MM.1S (cell line): ENCODE data around the gene FANCM.
"Not testable (repeated sequence)": the region's sequence is repeated elsewhere in the genome, so short reads cannot be mapped to it uniquely, and the experiment has no call there.

Experiments
- DNase-seq: peaks from one replicate; pipeline ENCODE4 v3.0.0-alpha.2; 2015
- H2AFZ ChIP-seq: fragments of 300-600 bp; sonication (generic); 2 replicates; pipeline ENCODE4 v1.6.0; 2016; ENCODE audit warnings: antibody characterized with exemption, low read length
- H3F3A ChIP-seq: fragments of 300-600 bp; sonication (generic); 2 replicates; pipeline ENCODE4 v1.6.1; 2016; ENCODE audit warnings: mild to moderate bottlenecking, antibody characterized with exemption, low read length, moderate library complexity, mixed read lengths; ENCODE audit not compliant: insufficient read depth
- H3K27ac ChIP-seq: fragments of 300-600 bp; sonication (generic); 2 replicates; pipeline ENCODE4 v1.5.1; 2016; ENCODE audit warnings: mild to moderate bottlenecking, low read length
- H3K27me3 ChIP-seq: fragments of 300-600 bp; sonication (generic); replicated peaks from 2 replicates; pipeline ENCODE4 v1.6.0; 2016; ENCODE audit warnings: low read length; ENCODE audit not compliant: insufficient read depth
- H3K36me3 ChIP-seq: fragments of 300-600 bp; sonication (generic); replicated peaks from 2 replicates; pipeline ENCODE4 v1.6.1; 2016; ENCODE audit warnings: mild to moderate bottlenecking, low read length, mixed read lengths; ENCODE audit not compliant: insufficient read depth
- H3K4me1 ChIP-seq: fragments of 300-600 bp; sonication (generic); 2 replicates; pipeline ENCODE4 v1.6.1; 2016; ENCODE audit warnings: low read length, mixed read lengths
- H3K4me2 ChIP-seq: fragments of 300-600 bp; sonication (generic); 2 replicates; pipeline ENCODE4 v1.6.0; 2016; ENCODE audit warnings: low read depth, low read length
- H3K4me3 ChIP-seq: fragments of 300-600 bp; sonication (generic); 2 replicates; pipeline ENCODE4 v1.5.1; 2016; ENCODE audit warnings: low read length, mixed read lengths
- H3K79me2 ChIP-seq: fragments of 300-600 bp; sonication (generic); 2 replicates; pipeline ENCODE4 v1.6.1; 2016; ENCODE audit warnings: mixed run types, low read length, mixed read lengths
- H3K9ac ChIP-seq: fragments of 300-600 bp; sonication (generic); 2 replicates; pipeline ENCODE4 v1.6.1; 2016; ENCODE audit warnings: low read length, mixed read lengths
- H3K9me2 ChIP-seq: fragments of 300-600 bp; sonication (generic); replicated peaks from 2 replicates; pipeline ENCODE4 v1.6.1; 2016; ENCODE audit warnings: mild to moderate bottlenecking, low read length, mixed read lengths; ENCODE audit not compliant: insufficient read depth
- H3K9me3 ChIP-seq: fragments of 300-600 bp; sonication (generic); replicated peaks from 2 replicates; pipeline ENCODE4 v1.6.1; 2016; ENCODE audit warnings: mild to moderate bottlenecking, low read length, mixed read lengths; ENCODE audit not compliant: insufficient read depth
- H4K20me1 ChIP-seq: fragments of 300-600 bp; sonication (generic); 2 replicates; pipeline ENCODE4 v1.6.1; 2016; ENCODE audit warnings: mild to moderate bottlenecking, low read length, moderate library complexity, mixed read lengths; ENCODE audit not compliant: insufficient read depth
- CTCF ChIP-seq: fragments of 300-600 bp; sonication (generic); IDR thresholded peaks from 2 replicates; pipeline ENCODE4 v1.5.1; 2016; ENCODE audit warnings: antibody characterized with exemption, low read length, mixed read lengths
- EZH2 ChIP-seq: fragments of 300-600 bp; sonication (generic); optimal IDR thresholded peaks from 2 replicates; pipeline ENCODE3; 2017; ENCODE audit warnings: low read depth, mild to moderate bottlenecking, antibody characterized with exemption, low read length, mixed read lengths
- EZH2phosphoT487 ChIP-seq: fragments of 300-600 bp; sonication (generic); IDR thresholded peaks from 2 replicates; pipeline ENCODE4 v1.6.1; 2018; ENCODE audit warnings: antibody characterized with exemption, low read length

Gene FANCM

GRCh38 chr14:45140661-45141187 is 5.0 kb downstream of the FANCM start:
- H2AFZ ChIP-seq = no peak overlapping the region
- no peaks in the 10 kb centered on the region for H3K9me3 ChIP-seq
- no peaks in the 10 kb centered on the region for H3F3A ChIP-seq
- DNase-seq = no peak
- no peak overlapping the region for H3K4me3 ChIP-seq
- H3K9ac ChIP-seq = no peak overlapping the region
- no peaks in the 10 kb centered on the region for H3K4me1 ChIP-seq
- no peaks in the 10 kb centered on the region for H3K27me3 ChIP-seq
- TF ChIP-seq CTCF = no peak
- no peak for TF ChIP-seq EZH2
- no peak for TF ChIP-seq EZH2phosphoT487
- H3K4me2 ChIP-seq = no peak overlapping the region
- peaks cover 36% of the 10 kb centered on the region for H3K79me2 ChIP-seq
- no peaks in the 10 kb centered on the region for H3K9me2 ChIP-seq
- H4K20me1 ChIP-seq = no peaks in the 10 kb centered on the region
- H3K27ac ChIP-seq = no peak overlapping the region
- H3K36me3 ChIP-seq = no peaks in the 10 kb centered on the region

- not testable (repeated sequence) for H3K4me1 ChIP-seq, H3K36me3 ChIP-seq, H2AFZ ChIP-seq, H3K9ac ChIP-seq, H3K4me3 ChIP-seq, H3K9me3 ChIP-seq, H3K4me2 ChIP-seq, H3K9me2 ChIP-seq, H3F3A ChIP-seq, H3K27me3 ChIP-seq, H3K27ac ChIP-seq, H4K20me1 ChIP-seq, DNase-seq
- peaks cover 26% of the 10 kb centered on the region for H3K79me2 ChIP-seq
Measured at GRCh38 chr14:45142083-45142482, 6.4 kb downstream of the FANCM start.

DNA sequence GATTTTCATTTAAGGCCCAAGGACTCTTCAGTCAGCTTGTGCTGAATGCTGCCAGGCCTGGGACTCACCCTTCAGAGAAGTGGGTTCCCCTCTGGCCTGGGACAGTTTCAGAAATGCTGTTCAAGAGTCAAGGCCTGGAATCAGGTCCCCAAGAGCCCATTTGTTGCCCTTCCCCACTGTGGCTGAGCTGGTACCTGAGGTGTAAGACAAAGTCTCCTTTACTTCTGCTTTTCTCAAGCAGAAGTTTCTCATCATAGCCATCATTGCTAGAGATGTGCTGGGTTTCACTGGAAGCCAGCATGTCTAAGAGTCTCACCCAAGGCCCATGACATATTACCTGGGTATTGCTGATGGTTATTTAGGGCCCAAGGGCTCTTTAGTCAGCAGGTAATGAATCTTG is 8.9 kb downstream of the FANCM start:
- DNase-seq = no peak
- H3K27ac ChIP-seq = no peak overlapping the region
- H3K9me2 ChIP-seq = no peaks in the 10 kb centered on the region
- peaks cover 2% of the 10 kb centered on the region for H3K79me2 ChIP-seq
- H4K20me1 ChIP-seq = no peaks in the 10 kb centered on the region
- H3K36me3 ChIP-seq = no peaks in the 10 kb centered on the region
- no peaks in the 10 kb centered on the region for H3K27me3 ChIP-seq
- H3K9me3 ChIP-seq = no peaks in the 10 kb centered on the region
- no peak overlapping the region for H2AFZ ChIP-seq
- H3K9ac ChIP-seq = no peak overlapping the region
- no peaks in the 10 kb centered on the region for H3K4me1 ChIP-seq
- no peaks in the 10 kb centered on the region for H3F3A ChIP-seq
- TF ChIP-seq EZH2phosphoT487 (no peak), CTCF (no peak), EZH2 (no peak)
- H3K4me3 ChIP-seq = no peak overlapping the region
- H3K4me2 ChIP-seq = no peak overlapping the region

DNA sequence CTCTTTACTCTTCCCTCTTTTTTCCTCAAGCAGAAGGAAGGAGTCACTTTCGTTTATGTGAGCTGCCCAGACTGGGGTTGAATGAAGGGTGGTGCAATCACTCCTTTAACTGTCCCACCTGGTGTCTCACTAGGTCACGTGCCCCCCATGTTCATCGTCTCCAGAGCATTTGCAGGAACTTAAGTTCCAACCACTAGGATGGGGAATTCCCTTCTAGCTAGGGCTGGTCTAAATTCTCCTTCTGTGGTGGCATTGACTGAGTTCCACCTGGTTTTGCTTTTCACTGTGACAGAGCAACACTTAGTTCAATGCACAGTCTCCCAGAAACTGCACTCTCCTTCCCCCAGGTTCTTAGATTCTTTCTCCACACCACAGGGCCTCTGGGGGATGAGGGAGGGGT is 9.5 kb downstream of the FANCM start:
- Histone ChIP-seq H3K27ac (no peak overlapping the region), H2AFZ (no peak overlapping the region), H3K79me2 (no peaks in the 10 kb centered on the region; the same call in 1 of the 2 replicates), H3F3A (no peaks in the 10 kb centered on the region), H3K36me3 (no peaks in the 10 kb centered on the region), H3K4me2 (no peak overlapping the region), H3K27me3 (no peaks in the 10 kb centered on the region), H3K4me3 (no peak overlapping the region), H4K20me1 (no peaks in the 10 kb centered on the region), H3K4me1 (no peaks in the 10 kb centered on the region), H3K9me3 (no peaks in the 10 kb centered on the region), H3K9me2 (no peaks in the 10 kb centered on the region), H3K9ac (no peak overlapping the region)
- DNase-seq = no peak
- TF ChIP-seq EZH2phosphoT487 (no peak), CTCF (no peak), EZH2 (no peak)
